ENCODE data around the gene NUDT15.

DNA sequence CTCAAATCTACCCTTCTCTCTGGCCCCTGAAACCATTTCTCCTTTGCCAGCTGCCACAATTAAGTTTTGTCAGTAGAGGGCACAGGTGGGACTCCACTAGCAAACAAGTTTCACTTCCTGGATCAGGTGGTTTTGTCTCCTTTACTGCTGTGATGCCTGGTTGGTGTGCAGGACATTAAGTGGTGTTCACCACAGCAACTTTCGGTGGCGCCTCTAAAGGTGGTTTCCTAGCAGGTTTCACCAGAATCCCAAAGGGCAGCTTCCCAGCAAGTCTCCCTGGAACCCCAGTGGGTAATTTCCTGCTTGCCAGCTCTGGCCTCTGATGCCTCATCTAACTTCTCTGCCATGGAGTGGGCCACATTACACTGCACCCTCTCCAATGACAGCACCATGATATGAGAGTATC is 40.7 kb downstream of the NUDT15 start:
- TF ChIP-seq, protein P1, sequence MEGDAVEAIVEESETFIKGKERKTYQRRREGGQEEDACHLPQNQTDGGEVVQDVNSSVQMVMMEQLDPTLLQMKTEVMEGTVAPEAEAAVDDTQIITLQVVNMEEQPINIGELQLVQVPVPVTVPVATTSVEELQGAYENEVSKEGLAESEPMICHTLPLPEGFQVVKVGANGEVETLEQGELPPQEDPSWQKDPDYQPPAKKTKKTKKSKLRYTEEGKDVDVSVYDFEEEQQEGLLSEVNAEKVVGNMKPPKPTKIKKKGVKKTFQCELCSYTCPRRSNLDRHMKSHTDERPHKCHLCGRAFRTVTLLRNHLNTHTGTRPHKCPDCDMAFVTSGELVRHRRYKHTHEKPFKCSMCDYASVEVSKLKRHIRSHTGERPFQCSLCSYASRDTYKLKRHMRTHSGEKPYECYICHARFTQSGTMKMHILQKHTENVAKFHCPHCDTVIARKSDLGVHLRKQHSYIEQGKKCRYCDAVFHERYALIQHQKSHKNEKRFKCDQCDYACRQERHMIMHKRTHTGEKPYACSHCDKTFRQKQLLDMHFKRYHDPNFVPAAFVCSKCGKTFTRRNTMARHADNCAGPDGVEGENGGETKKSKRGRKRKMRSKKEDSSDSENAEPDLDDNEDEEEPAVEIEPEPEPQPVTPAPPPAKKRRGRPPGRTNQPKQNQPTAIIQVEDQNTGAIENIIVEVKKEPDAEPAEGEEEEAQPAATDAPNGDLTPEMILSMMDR (IDR thresholded peaks at IDR 0.05; ENCODE audit: low read length), result peak; percentile 69
- TF ChIP-seq EZH2 (IDR thresholded peaks at IDR 0.05; ENCODE audit: borderline replicate concordance, low read length), result no peak
